Panc1 (cell line): Measurements from ENCODE around the gene LITAF.

Experiments used
- POLR2AphosphoS5 ChIP-seq: IDR thresholded peaks from 2 replicates; pipeline ENCODE4 v1.6.1; 2012; ENCODE audit warnings: mild to moderate bottlenecking, low read depth, low read length, moderate library complexity
- REST ChIP-seq, 2 experiments: IDR thresholded peaks; 2 replicates each; pipeline ENCODE4 v1.6.1; 2011 to 2012; ENCODE audit warnings: low read depth in 2 of 2, control low read depth in 1 of 2, low read length in 1 of 2, mild to moderate bottlenecking in 1 of 2, moderate library complexity in 1 of 2; ENCODE audit not compliant: insufficient read depth in 1 of 2
- SIN3A ChIP-seq: IDR thresholded peaks from 2 replicates; pipeline ENCODE4 v1.6.1; 2012; ENCODE audit warnings: low read depth, mild to moderate bottlenecking, low read length, moderate library complexity, borderline replicate concordance; ENCODE audit not compliant: insufficient read depth
- TCF7L2 ChIP-seq: IDR thresholded peaks from 2 replicates; pipeline ENCODE4 v1.6.1; 2011; ENCODE audit warnings: mild to moderate bottlenecking, low read depth, low read length, inconsistent platforms
- TF ChIP-seq, protein P1 (sequence below): fragments of 450-650 bp; IDR thresholded peaks from 2 replicates; pipeline ENCODE4 v1.5.1; 2017; ENCODE audit warnings: mild to moderate bottlenecking

GRCh38 chr16:11553371-11553770 is 33.3 kb downstream of the LITAF start:
- TF ChIP-seq, protein P1, sequence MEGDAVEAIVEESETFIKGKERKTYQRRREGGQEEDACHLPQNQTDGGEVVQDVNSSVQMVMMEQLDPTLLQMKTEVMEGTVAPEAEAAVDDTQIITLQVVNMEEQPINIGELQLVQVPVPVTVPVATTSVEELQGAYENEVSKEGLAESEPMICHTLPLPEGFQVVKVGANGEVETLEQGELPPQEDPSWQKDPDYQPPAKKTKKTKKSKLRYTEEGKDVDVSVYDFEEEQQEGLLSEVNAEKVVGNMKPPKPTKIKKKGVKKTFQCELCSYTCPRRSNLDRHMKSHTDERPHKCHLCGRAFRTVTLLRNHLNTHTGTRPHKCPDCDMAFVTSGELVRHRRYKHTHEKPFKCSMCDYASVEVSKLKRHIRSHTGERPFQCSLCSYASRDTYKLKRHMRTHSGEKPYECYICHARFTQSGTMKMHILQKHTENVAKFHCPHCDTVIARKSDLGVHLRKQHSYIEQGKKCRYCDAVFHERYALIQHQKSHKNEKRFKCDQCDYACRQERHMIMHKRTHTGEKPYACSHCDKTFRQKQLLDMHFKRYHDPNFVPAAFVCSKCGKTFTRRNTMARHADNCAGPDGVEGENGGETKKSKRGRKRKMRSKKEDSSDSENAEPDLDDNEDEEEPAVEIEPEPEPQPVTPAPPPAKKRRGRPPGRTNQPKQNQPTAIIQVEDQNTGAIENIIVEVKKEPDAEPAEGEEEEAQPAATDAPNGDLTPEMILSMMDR: no peak
- TF ChIP-seq SIN3A (no peak), POLR2AphosphoS5 (no peak), REST (IDR thresholded peaks at IDR 0.05; ENCODE audit: insufficient read depth in 1 of 2, low read depth in 2 of 2, low read length in 1 of 2) (no peak), TCF7L2 (no peak)
